Esophagus muscularis mucosa (tissue), 3 donors: ENCODE measurements around the gene TMEM132E.

Experiments
- CTCF ChIP-seq, 3 experiments: fragments of 200-600 bp in 2 of 3; fragments of 450-650 bp in 1 of 3; sonication (generic) in 2 of 3; IDR thresholded peaks; one replicate each; pipeline ENCODE4 v1.5.1; 2017 to 2019; ENCODE audit warnings: antibody characterized with exemption in 3 of 3, mild to moderate bottlenecking in 2 of 3, moderate library complexity in 1 of 3
- EP300 ChIP-seq: sonication (generic); formaldehyde crosslinking; IDR thresholded peaks from one replicate; pipeline ENCODE4 v1.6.1; 2017; ENCODE audit warnings: antibody characterized with exemption

GRCh38 chr17:34620458-34620857 lies 41.1 kb downstream of the TMEM132E start:
- TF ChIP-seq EP300: no peak
- TF ChIP-seq CTCF (IDR thresholded peaks at IDR 0.05): no peak
